HG03558 (cell line): Measurements from ENCODE around the gene RPL27A.

Experiments used
- ATAC-seq: cut with Tn5 transposase; IDR thresholded peaks from one replicate; pipeline ENCODE4 v1.9.1; 2021; ENCODE audit warnings: moderate number of reproducible peaks; ENCODE audit not compliant: unreplicated experiment; ENCODE audit errors: extremely low read depth

Gene RPL27A

GRCh38 chr11:8739309-8739793, 56.8 kb downstream of the RPL27A start:
- no peak for ATAC-seq
